BE2C (cell line): ENCODE data around the gene SRSF9.

Experiments used
- DNase-seq: peaks from one replicate; pipeline ENCODE4 v3.0.0-alpha.2; 2020
- H3K27me3 ChIP-seq: fragments of 250-450 bp; sonication (Bioruptor Pico); 2 replicates; pipeline ENCODE4 v1.5.1; 2020; ENCODE audit warnings: mild to moderate bottlenecking
- H3K36me3 ChIP-seq: fragments of 250-450 bp; sonication (Bioruptor Pico); 2 replicates; pipeline ENCODE4 v1.5.1; 2020; ENCODE audit warnings: mild to moderate bottlenecking
- H3K4me1 ChIP-seq: fragments of 250-450 bp; sonication (Bioruptor Pico); 2 replicates; pipeline ENCODE4 v1.5.1; 2020
- H3K4me3 ChIP-seq: 2 replicates; pipeline ENCODE4 v1.5.1; 2011; ENCODE audit warnings: low read depth, low read length
- H3K9me3 ChIP-seq: fragments of 250-450 bp; sonication (Bioruptor Pico); 2 replicates; pipeline ENCODE4 v1.5.1; 2020
- TF ChIP-seq, protein P1 (sequence below): IDR thresholded peaks from 2 replicates; pipeline ENCODE4 v1.5.1; 2012; ENCODE audit warnings: mild to moderate bottlenecking, low read depth, low read length

Gene SRSF9

DNA sequence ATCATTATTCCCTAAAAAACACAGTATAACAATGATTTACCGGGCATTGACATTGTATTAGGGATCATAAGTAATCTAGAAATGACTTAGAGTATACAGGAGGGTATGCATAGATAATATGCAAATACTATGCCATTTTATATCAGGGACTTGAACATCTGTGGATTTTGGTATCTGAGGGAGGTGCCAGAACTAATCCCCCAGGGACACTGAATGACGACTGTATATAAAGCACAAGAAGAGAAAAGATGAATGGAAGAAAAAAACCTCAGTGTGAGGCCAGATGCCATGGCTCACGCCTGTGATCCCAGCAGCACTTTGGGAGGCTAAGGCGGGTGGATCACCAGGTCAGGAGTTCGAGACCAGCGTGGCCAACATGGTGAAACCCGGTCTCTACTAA is 57.1 kb downstream of the SRSF9 start:
- H3K36me3 ChIP-seq = no peaks in the 10 kb centered on the region
- H3K4me1 ChIP-seq = no peaks in the 10 kb centered on the region
- H3K9me3 ChIP-seq = no peaks in the 10 kb centered on the region

More for the DNA sequence above, 57.1 kb downstream of the SRSF9 start:
- Histone ChIP-seq H3K27me3 (no peaks in the 10 kb centered on the region), H3K4me3 (no peak overlapping the region)
- TF ChIP-seq, protein P1, sequence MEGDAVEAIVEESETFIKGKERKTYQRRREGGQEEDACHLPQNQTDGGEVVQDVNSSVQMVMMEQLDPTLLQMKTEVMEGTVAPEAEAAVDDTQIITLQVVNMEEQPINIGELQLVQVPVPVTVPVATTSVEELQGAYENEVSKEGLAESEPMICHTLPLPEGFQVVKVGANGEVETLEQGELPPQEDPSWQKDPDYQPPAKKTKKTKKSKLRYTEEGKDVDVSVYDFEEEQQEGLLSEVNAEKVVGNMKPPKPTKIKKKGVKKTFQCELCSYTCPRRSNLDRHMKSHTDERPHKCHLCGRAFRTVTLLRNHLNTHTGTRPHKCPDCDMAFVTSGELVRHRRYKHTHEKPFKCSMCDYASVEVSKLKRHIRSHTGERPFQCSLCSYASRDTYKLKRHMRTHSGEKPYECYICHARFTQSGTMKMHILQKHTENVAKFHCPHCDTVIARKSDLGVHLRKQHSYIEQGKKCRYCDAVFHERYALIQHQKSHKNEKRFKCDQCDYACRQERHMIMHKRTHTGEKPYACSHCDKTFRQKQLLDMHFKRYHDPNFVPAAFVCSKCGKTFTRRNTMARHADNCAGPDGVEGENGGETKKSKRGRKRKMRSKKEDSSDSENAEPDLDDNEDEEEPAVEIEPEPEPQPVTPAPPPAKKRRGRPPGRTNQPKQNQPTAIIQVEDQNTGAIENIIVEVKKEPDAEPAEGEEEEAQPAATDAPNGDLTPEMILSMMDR = no peak
- DNase-seq = no peak
